ENCODE results near the gene METTL1. TPM values are rescaled to one million over a fixed set of nuclear protein-coding genes. Genes with fewer than 3 reads are reported as not detected.

Gene METTL1
- total and polyA plus RNA-seq, 2 experiments from 2014 or later: 18.9 to 39.5 TPM

DNA sequence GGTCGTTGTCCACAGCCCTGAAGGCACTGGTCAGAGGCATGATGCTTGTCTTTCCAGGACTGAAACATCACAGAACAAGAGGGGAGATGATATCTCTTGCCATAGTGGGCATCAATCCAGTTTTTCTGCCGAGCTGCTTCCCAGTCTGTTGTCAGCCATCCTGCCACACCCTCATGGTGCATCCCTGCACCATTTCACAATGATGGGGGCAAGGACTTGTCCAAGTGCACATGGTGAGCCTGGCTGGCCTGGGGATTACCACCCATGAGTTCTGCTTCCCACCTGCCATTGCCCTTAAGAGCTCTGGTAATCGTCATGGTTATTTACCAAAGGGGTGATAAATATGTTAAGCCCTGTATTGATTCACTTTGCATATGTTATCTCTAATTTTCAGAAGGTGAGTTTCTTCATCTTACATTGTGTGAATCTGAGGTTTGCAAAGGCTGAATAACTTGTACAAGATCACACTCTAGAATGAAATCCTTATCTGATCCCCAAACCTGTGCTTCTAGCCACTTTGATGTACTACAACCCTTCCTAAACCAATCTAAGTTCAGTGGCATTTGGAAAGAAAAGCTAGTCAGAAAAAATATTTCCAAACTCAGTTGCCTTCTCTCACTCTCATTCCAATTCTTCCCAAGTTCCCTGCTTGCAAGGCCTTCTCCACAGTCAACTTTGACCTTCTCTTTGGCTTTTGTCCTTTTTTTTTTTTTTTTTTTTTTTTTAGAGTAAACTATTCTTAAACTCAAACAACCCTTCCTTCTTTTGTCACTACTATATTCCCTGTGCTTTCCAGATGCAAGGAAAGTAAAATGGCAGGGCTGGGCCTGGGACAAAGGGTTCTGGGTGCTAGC lies 44.3 kb upstream of the METTL1 start (continued):
- TF ChIP-seq, protein P1, sequence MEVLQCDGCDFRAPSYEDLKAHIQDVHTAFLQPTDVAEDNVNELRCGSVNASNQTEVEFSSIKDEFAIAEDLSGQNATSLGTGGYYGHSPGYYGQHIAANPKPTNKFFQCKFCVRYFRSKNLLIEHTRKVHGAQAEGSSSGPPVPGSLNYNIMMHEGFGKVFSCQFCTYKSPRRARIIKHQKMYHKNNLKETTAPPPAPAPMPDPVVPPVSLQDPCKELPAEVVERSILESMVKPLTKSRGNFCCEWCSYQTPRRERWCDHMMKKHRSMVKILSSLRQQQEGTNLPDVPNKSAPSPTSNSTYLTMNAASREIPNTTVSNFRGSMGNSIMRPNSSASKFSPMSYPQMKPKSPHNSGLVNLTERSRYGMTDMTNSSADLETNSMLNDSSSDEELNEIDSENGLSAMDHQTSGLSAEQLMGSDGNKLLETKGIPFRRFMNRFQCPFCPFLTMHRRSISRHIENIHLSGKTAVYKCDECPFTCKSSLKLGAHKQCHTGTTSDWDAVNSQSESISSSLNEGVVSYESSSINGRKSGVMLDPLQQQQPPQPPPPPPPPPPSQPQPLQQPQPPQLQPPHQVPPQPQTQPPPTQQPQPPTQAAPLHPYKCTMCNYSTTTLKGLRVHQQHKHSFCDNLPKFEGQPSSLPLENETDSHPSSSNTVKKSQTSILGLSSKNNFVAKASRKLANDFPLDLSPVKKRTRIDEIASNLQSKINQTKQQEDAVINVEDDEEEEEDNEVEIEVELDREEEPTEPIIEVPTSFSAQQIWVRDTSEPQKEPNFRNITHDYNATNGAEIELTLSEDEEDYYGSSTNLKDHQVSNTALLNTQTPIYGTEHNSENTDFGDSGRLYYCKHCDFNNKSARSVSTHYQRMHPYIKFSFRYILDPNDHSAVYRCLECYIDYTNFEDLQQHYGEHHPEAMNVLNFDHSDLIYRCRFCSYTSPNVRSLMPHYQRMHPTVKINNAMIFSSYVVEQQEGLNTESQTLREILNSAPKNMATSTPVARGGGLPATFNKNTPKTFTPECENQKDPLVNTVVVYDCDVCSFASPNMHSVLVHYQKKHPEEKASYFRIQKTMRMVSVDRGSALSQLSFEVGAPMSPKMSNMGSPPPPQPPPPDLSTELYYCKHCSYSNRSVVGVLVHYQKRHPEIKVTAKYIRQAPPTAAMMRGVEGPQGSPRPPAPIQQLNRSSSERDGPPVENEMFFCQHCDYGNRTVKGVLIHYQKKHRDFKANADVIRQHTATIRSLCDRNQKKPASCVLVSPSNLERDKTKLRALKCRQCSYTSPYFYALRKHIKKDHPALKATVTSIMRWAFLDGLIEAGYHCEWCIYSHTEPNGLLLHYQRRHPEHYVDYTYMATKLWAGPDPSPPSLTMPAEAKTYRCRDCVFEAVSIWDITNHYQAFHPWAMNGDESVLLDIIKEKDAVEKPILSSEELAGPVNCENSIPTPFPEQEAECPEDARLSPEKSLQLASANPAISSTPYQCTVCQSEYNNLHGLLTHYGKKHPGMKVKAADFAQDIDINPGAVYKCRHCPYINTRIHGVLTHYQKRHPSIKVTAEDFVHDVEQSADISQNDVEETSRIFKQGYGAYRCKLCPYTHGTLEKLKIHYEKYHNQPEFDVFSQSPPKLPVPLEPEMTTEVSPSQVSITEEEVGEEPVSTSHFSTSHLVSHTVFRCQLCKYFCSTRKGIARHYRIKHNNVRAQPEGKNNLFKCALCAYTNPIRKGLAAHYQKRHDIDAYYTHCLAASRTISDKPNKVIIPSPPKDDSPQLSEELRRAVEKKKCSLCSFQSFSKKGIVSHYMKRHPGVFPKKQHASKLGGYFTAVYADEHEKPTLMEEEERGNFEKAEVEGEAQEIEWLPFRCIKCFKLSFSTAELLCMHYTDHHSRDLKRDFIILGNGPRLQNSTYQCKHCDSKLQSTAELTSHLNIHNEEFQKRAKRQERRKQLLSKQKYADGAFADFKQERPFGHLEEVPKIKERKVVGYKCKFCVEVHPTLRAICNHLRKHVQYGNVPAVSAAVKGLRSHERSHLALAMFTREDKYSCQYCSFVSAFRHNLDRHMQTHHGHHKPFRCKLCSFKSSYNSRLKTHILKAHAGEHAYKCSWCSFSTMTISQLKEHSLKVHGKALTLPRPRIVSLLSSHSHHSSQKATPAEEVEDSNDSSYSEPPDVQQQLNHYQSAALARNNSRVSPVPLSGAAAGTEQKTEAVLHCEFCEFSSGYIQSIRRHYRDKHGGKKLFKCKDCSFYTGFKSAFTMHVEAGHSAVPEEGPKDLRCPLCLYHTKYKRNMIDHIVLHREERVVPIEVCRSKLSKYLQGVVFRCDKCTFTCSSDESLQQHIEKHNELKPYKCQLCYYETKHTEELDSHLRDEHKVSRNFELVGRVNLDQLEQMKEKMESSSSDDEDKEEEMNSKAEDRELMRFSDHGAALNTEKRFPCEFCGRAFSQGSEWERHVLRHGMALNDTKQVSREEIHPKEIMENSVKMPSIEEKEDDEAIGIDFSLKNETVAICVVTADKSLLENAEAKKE (CRISPR knock-in tag; IDR thresholded peaks at IDR 0.05): no peak
- TF ChIP-seq CTCF (conservative IDR thresholded peaks at IDR 0.05; ENCODE audit: low read depth in 2 of 2): no peak
- TF ChIP-seq JUNB (IDR thresholded peaks at IDR 0.05; ENCODE audit: unreplicated experiment): no peak
- no peak for TF ChIP-seq POLR2AphosphoS5 (IDR thresholded peaks at IDR 0.05; ENCODE audit: low read depth)
- TF ChIP-seq, protein P2, sequence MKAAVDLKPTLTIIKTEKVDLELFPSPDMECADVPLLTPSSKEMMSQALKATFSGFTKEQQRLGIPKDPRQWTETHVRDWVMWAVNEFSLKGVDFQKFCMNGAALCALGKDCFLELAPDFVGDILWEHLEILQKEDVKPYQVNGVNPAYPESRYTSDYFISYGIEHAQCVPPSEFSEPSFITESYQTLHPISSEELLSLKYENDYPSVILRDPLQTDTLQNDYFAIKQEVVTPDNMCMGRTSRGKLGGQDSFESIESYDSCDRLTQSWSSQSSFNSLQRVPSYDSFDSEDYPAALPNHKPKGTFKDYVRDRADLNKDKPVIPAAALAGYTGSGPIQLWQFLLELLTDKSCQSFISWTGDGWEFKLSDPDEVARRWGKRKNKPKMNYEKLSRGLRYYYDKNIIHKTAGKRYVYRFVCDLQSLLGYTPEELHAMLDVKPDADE (IDR thresholded peaks at IDR 0.05): no peak
- TF ChIP-seq, protein P3, sequence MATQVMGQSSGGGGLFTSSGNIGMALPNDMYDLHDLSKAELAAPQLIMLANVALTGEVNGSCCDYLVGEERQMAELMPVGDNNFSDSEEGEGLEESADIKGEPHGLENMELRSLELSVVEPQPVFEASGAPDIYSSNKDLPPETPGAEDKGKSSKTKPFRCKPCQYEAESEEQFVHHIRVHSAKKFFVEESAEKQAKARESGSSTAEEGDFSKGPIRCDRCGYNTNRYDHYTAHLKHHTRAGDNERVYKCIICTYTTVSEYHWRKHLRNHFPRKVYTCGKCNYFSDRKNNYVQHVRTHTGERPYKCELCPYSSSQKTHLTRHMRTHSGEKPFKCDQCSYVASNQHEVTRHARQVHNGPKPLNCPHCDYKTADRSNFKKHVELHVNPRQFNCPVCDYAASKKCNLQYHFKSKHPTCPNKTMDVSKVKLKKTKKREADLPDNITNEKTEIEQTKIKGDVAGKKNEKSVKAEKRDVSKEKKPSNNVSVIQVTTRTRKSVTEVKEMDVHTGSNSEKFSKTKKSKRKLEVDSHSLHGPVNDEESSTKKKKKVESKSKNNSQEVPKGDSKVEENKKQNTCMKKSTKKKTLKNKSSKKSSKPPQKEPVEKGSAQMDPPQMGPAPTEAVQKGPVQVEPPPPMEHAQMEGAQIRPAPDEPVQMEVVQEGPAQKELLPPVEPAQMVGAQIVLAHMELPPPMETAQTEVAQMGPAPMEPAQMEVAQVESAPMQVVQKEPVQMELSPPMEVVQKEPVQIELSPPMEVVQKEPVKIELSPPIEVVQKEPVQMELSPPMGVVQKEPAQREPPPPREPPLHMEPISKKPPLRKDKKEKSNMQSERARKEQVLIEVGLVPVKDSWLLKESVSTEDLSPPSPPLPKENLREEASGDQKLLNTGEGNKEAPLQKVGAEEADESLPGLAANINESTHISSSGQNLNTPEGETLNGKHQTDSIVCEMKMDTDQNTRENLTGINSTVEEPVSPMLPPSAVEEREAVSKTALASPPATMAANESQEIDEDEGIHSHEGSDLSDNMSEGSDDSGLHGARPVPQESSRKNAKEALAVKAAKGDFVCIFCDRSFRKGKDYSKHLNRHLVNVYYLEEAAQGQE (IDR thresholded peaks at IDR 0.05; ENCODE audit: unreplicated experiment): no peak
